GM12875 (cell line): ENCODE results near the gene DSTYK.
"Not testable (repeated sequence)": the region's sequence is repeated elsewhere in the genome, so short reads cannot be mapped to it uniquely, and the experiment has no call there.

Source experiments
- H3K4me3 ChIP-seq: one replicate; pipeline ENCODE4 v1.5.1; 2011; ENCODE audit warnings: low read depth, low read length, control low read depth
- CTCF ChIP-seq: IDR thresholded peaks from 2 replicates; pipeline ENCODE4 v1.5.1; 2011; ENCODE audit warnings: low read depth, mild to moderate bottlenecking, control low read depth, inconsistent platforms, low read length, moderate library complexity, borderline replicate concordance; ENCODE audit not compliant: insufficient read depth

Gene DSTYK

GRCh38 chr1:205171369-205171768 is 40.1 kb downstream of the DSTYK start:
- no peak for TF ChIP-seq CTCF

GRCh38 chr1:205170532-205171269 is 40.8 kb downstream of the DSTYK start:
- TF ChIP-seq CTCF, result no peak
- H3K4me3 ChIP-seq, result no peak overlapping the region

More at GRCh38 chr1:205171369-205171768, 40.1 kb downstream of the DSTYK start:
- no peak overlapping the region for H3K4me3 ChIP-seq

- TF ChIP-seq CTCF, result no peak
- H3K4me3 ChIP-seq, result no peak overlapping the region
Observed at GRCh38 chr1:205169248-205169647, 42.3 kb downstream of the DSTYK start.

GRCh38 chr1:205168291-205168690 is 43.2 kb downstream of the DSTYK start:
- H3K4me3 ChIP-seq, result no peak overlapping the region
- no peak for TF ChIP-seq CTCF

GRCh38 chr1:205162301-205162700 is 49.2 kb downstream of the DSTYK start:
- H3K4me3 ChIP-seq, result no peak overlapping the region
- no peak for TF ChIP-seq CTCF

GRCh38 chr1:205161076-205161475 is 50.4 kb downstream of the DSTYK start:
- H3K4me3 ChIP-seq, result no peak overlapping the region
- TF ChIP-seq CTCF, result no peak

GRCh38 chr1:205158048-205158616 is 53.4 kb downstream of the DSTYK start:
- no peak overlapping the region for H3K4me3 ChIP-seq
- no peak for TF ChIP-seq CTCF

GRCh38 chr1:205155665-205156377 is 55.7 kb downstream of the DSTYK start:
- H3K4me3 ChIP-seq, result not testable (repeated sequence)
